T-helper 9 cell (primary cell): Measurements from ENCODE around the gene RPL26.
"Not testable (repeated sequence)": the region's sequence is repeated elsewhere in the genome, so short reads cannot be mapped to it uniquely, and the experiment has no call there.

Experiments used
- DNase-seq: peaks from one replicate; pipeline ENCODE4 v3.0.0-alpha.2; 2020

RPL26 gene

DNA sequence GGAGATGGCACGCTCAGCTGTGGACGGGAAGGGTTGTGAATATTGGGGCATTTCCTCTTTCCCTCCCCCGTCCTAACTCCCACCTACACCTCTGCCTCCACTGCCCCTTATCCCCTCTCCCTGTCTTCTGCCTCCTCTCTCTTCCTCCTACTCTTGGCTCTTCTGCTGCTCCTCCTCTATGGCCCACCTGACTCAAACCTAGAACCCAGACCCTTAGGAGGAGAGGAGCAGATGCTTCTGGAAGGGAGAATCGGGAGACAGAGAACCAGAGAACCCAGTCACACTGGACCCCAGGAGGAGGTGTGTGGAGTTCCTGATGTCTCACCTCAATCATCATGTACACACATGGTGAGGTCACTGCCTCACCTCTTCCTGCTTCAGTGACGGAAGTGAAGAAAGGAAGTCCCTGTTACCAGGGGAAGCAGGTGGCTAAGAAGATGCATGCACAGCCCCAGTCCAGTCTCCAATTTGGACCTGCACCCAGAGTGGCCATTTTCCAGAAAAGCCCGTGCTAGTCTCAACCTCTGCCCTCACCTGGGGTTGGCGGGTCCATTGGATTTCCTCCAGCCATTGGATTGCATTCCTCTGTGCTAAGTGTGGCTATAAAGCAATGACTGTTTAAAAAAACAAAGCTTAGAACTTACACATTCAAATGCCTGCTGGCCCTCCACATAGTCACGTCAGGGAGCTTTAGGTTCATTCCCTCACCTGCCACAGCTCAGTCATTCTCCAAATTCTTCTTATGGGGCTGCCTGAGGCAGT, 10.7 kb upstream of the RPL26 start:
- DNase-seq = peak; percentile 9

DNA sequence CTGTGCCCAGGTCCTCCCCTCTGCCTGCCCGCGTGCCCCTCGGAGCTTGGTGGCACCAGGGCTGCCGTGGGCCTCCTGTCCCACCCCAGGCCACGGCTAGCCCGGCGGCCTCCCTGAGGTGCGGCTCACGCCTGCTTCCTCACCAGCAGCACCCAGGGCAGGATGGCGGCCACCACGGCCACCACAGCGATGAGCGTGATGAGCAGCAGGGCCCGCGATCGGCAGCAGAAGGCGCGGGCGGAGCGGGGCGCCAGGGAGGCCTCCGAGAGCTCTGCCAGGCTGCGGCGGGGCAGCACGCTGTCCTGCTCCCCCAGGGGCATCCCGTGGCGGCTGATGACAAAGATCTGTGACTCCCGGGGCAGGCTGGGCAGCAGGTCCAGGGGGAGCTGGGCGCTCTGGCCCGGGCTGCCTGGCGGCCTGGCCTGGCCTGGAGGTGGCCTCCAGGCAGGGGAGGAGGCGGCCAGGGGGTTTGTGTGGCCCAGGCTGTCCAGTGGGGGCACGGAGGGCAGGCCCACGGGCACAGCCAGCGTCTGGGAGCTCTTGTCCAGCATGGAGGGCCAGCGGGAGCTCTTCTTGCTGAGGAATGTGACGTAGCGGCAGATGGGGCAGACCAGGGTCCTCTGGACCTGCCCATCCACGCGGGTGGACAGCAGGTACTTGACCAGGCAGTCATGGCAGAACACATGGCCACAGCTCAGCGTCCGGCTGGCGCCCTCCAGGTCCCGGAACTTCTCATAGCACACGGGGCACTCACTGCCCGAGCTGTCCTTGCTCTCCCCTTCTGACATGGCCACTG, 9.9 kb upstream of the RPL26 start:
- no peak for DNase-seq

DNA sequence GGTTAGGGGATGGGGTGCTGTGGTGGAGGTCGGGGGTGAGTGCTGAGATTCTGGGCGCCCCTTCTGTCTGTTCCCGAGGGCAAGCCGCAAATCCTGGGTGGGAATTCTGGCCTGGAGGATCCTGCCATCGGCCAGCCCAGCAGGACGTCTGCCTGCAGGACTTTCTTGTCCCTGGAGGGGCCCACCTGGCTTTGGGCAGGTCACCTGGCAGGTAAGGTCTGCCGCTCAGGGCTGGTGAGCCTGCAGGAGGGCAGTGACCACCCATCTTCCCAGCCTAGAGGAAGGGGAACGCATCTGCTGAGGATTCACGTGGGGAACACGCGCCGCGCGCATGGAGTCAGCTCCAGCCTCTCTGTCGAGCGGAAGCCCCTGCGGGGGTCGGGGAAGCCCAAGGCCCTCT, 9.3 kb upstream of the RPL26 start:
- no peak for DNase-seq

DNA sequence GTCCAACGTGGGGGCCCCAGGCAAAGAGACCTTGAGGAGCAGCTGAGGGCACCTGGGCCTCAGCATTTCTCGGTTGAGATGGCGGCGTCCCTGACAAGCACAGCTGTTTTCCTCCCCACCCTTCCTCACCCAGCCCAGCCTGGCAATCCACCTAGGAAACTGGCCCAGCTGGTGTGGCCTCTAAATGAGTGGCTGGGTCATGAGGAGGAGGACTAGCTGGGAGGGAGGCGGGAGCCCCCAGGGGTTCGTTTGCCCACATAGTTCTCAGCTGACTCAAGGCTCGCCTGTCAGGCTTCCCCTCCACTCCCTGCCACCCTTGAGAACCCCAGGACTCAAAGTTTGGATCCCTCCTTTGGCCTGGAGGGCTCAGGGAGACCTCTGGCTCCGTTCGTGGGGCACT, 8.7 kb upstream of the RPL26 start:
- no peak for DNase-seq

- no peak for DNase-seq
These were observed 5.1 kb upstream of the RPL26 start for GRCh38 chr17:8387914-8388651.

DNA sequence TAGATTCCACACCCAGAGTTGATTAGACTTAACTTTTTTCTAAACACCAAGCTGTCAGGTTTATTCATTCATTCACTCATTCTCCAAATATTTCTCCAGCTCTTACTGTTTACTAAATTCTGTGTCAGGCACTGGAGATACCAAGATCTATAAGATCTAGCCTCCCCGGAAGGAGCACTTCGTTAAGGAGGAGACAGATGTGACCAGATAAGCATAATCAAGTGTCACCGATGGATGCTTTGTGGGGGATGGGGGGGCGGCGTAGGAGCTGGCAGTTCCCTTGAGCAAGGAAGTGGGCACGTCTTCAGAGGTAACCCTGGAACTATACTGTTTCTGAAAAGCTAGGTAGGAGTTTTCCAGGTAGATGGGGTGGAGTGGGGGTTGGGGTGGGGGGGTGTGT, 3.8 kb upstream of the RPL26 start:
- no peak for DNase-seq

GRCh38 chr17:8384801-8385378, 1.9 kb upstream of the RPL26 start:
- no peak for DNase-seq

DNA sequence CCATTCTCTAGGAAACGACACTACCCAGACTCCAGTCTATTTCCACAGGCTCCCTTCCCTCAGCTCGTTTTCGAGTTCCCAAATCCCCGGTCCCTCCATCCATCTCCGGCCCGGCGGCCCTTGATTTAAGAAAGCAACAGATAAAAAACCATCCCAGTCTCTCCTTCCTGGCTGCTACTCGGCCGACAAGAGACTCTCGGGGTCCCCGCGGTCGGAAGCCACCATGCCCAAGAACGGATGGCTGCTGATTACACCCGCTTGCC, 182 bp downstream of the RPL26 start:
- DNase-seq = no peak

GRCh38 chr17:8382052-8382879, 727 bp downstream of the RPL26 start:
- no peak for DNase-seq

DNA sequence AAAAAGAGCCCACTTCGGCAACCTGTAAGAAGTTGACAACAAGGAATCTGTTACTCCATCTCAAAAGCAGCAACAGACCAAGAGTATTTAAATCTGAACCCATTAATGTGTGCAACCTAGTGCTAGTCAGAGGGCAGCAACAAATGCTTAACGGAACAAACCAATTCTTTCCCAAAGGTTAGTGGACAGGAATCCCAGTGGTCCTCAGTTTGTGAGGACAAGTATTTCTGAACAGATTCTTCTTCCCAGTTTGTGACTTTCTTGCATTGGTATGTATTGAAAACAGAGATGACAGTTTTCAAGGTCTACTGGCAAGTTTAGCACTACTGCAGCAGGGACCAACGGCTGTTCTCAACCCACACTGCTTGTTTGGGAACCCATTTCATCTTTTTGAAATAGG, 2.9 kb downstream of the RPL26 start:
- no peak for DNase-seq

DNA sequence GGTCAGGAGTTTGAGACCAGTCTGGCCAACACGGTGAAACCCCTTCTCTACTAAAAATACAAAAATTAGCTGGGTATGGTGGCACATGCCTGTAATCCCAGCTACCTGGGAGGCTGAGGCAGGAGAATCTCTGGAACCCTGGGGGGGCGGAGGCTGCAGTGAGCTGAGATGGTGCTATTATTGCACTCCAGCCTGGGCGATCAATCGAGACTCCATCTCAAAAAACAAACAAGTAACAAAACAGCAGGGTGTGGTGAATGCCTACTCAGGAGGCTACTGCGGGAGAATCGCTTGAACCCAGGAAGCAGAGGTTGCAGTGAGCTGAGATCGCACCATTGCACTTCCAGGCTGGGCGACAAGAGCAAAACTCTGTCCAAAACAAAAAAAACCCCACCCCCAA, 4.9 kb downstream of the RPL26 start:
- DNase-seq = not testable (repeated sequence)

- no peak for DNase-seq
These were observed 5.6 kb downstream of the RPL26 start for GRCh38 chr17:8377422-8377821.

GRCh38 chr17:8376271-8377067, 6.5 kb downstream of the RPL26 start, which contains the start of gene KRABD2:
Gene KRABD2 (minus strand): TSS chr17:8376704.
- peak; percentile 87 for DNase-seq

DNA sequence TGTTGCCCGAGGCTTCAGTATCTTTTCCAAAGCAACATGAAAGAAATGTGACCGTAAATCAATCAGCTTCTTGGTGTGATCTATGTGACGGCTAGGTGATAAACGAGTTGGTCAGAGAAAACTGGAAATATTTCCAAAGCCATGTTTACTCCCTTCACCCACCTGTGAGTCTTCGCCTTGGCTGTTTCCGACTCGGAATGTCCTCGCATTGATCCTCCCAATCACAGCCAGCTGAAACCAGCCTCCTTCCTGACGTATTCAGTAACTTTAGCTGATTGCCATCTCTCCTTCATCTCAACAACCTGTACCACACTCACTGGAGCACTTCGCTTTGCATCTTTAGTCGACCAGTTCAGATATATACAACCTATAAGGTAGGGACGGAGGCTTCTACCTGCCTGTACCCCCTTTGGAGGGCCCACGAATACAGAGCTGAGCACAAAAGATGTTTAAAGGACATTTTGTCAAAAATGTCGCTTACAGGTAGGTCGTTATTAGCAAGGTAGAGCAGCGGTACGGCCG, 7.2 kb downstream of the RPL26 start:
- DNase-seq = no peak

GRCh38 chr17:8373856-8374255, 9.1 kb downstream of the RPL26 start:
- not testable (repeated sequence) for DNase-seq

- DNase-seq = no peak
These were observed 10.6 kb downstream of the RPL26 start for GRCh38 chr17:8372422-8372821.

GRCh38 chr17:8371786-8372185, 11.2 kb downstream of the RPL26 start:
- DNase-seq = no peak

DNA sequence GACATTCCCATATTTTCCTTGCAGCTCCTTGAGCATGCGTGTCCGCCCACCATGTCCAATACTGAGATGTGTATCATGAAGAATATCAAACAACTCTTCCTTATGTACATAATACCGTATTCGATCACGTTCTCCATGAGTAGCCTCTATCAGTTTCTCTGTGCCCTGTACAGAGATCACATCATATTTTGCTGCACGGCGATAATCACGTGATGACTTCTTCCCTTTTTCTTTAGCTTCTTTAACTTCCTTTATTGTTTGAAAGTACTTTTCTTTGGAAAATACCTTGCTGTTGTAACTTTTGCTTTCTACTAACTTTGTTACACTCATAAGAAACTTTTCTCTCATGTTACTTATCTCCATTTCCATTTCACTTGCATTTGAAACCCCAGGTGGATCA, 13.0 kb downstream of the RPL26 start:
- no peak for DNase-seq

DNA sequence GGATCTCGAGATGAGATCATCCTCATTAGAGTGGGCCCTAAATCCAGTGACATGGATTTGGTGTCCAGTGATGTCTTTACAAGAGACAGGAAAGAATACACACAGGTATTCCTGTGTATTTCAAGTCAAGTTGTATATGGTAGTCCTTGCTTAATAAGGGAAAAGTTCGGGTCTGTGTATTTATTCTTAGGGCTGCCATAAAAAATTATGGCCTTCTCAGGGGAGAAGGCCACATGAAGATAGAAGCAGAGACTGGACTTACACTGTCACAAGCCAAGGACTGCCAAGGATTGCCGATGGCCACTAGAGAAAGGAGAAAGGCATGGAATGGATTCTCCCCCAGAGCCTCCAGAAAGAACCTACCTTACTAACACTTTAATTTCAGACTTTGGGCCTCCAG, 14.8 kb downstream of the RPL26 start:
- no peak for DNase-seq

DNA sequence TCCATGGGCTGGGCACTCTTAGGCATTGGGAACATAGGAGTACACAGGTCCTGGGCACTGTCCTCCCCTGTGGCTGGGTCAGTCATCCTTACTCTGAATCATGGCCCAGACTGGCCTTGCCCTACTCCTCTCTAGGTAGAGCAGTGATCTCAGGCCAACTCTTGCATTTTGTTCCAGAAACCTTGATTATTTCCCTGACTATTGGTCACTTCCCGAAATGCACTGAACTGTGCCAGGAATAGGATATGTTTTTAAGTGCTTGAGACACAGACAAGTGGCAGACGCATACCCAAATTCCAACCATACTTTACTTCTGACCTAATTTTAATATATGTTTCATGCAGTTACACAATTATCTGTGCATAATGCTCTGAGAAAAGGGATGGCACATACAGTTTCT, 16.8 kb downstream of the RPL26 start:
- no peak for DNase-seq

- DNase-seq = no peak
These were observed 17.9 kb downstream of the RPL26 start for GRCh38 chr17:8365143-8365542.
